H1 (cell line): ENCODE data around the gene PPP1R14B. TPM values are rescaled to one million over a fixed set of nuclear protein-coding genes. Genes with fewer than 3 reads are reported as not detected.

Source experiments
- CTCF ChIA-PET: fragments of 300-600 bp; sonication (Branson Sonifier 250); formaldehyde crosslinking; loops from one replicate; lab custom pipeline; 2021; ENCODE audit not compliant: partially characterized antibody; lab: Charles Lee
- POLR2A ChIA-PET: fragments of 300-600 bp; sonication (Branson Sonifier 250); formaldehyde crosslinking; loops from one replicate; lab custom pipeline; 2021; ENCODE audit warnings: inconsistent platforms; ENCODE audit not compliant: partially characterized antibody; lab: Charles Lee
- DNase-seq, 2 experiments: peaks; one replicate each; pipeline versions ENCODE4 v3.0.0 to v3.0.0-alpha.2; 2010 to 2022; ENCODE audit warnings: low spot score in 2 of 2, low read depth in 1 of 2, mixed read lengths in 1 of 2
- FAIRE-seq: peaks from 2 replicates; lab custom pipeline; 2011; peaks lifted over from hg19 to GRCh38; lab: Jason Lieb, UNC
- H2AFZ ChIP-seq: 2 replicates; pipeline ENCODE4 v1.8.1; 2012; ENCODE audit warnings: low read length, inconsistent platforms
- H2AK5ac ChIP-seq: 2 replicates; pipeline ENCODE4 v1.6.1; 2013; ENCODE audit warnings: low read depth, low read length
- H2BK120ac ChIP-seq: replicated peaks from 2 replicates; pipeline ENCODE3; 2013; ENCODE audit warnings: low read depth, low read length, inconsistent platforms
- H2BK12ac ChIP-seq: 2 replicates; pipeline ENCODE4 v1.6.1; 2013; ENCODE audit warnings: low read depth, low read length
- H2BK15ac ChIP-seq: 2 replicates; pipeline ENCODE4 v1.6.1; 2013; ENCODE audit warnings: low read length
- H2BK20ac ChIP-seq: 2 replicates; pipeline ENCODE4 v1.6.1; 2013; ENCODE audit warnings: low read length
- H2BK5ac ChIP-seq: 2 replicates; pipeline ENCODE4 v1.6.1; 2013; ENCODE audit warnings: low read depth, low read length
- H3K14ac ChIP-seq: 2 replicates; pipeline ENCODE4 v1.6.1; 2013; ENCODE audit warnings: inconsistent platforms; ENCODE audit not compliant: insufficient read length
- H3K18ac ChIP-seq: 2 replicates; pipeline ENCODE4 v1.6.1; 2013; ENCODE audit warnings: low read length; ENCODE audit errors: extremely low read depth
- H3K23ac ChIP-seq: 2 replicates; pipeline ENCODE4 v1.6.1; 2013; ENCODE audit warnings: inconsistent platforms; ENCODE audit not compliant: insufficient read length
- H3K23me2 ChIP-seq: 2 replicates; pipeline ENCODE4 v1.6.1; 2013; ENCODE audit warnings: low read depth, low read length
- H3K27ac ChIP-seq: 2 replicates; pipeline ENCODE4 v1.6.1; 2011; ENCODE audit warnings: low read depth, low read length, inconsistent platforms
- H3K27me3 ChIP-seq, 4 experiments: replicated peaks in 1 of 4; 1 replicate in 1 of 4; 2 replicates in 3 of 4; pipeline versions ENCODE4 v1.6.1 to v1.8.1; 2011 to 2013; ENCODE audit warnings: low read length in 3 of 4, mild to moderate bottlenecking in 3 of 4, inconsistent platforms in 2 of 4, mixed read lengths in 2 of 4, moderate library complexity in 1 of 4; ENCODE audit not compliant: control insufficient read depth in 3 of 4, insufficient read depth in 3 of 4; ENCODE audit errors: extremely low read depth in 1 of 4
- H3K36me3 ChIP-seq, 4 experiments: 2 replicates each; pipeline versions ENCODE4 v1.6.1 to v1.8.1; 2011 to 2013; ENCODE audit warnings: mild to moderate bottlenecking in 4 of 4, low read length in 3 of 4, moderate library complexity in 2 of 4, control low read depth in 1 of 4, inconsistent platforms in 1 of 4; ENCODE audit not compliant: insufficient read depth in 4 of 4, control insufficient read depth in 2 of 4
- H3K4ac ChIP-seq: replicated peaks from 2 replicates; pipeline ENCODE3; 2013; ENCODE audit warnings: low read length, low read depth, mixed read lengths, inconsistent platforms; ENCODE audit not compliant: insufficient read length
- H3K4me1 ChIP-seq, 4 experiments: replicated peaks in 1 of 4; 1 replicate in 1 of 4; 2 replicates in 3 of 4; pipeline versions ENCODE4 v1.6.1 to v1.8.1; 2011 to 2013; ENCODE audit warnings: low read length in 3 of 4, inconsistent platforms in 2 of 4, mixed read lengths in 1 of 4; ENCODE audit not compliant: insufficient read depth in 4 of 4, control insufficient read depth in 3 of 4
- H3K4me2 ChIP-seq, 2 experiments: 2 replicates each; pipeline versions ENCODE4 v1.6.1 to v1.8.1; 2011 to 2013; ENCODE audit warnings: low read depth in 2 of 2, low read length in 2 of 2, control low read depth in 1 of 2, inconsistent platforms in 1 of 2, mild to moderate bottlenecking in 1 of 2; ENCODE audit not compliant: insufficient read depth in 1 of 2
- H3K4me3 ChIP-seq, 4 experiments: fragments of 200-600, 300-600 bp in 1 of 4; sonication (generic), shearing (Covaris generic), sonication (Bioruptor Twin) in 1 of 4; 2 replicates each; pipeline versions ENCODE4 v1.5.1 to v1.8.1; 2011 to 2016; ENCODE audit warnings: low read length in 4 of 4, low read depth in 3 of 4, control low read depth in 2 of 4, inconsistent platforms in 2 of 4, mild to moderate bottlenecking in 2 of 4, mixed read lengths in 1 of 4, moderate library complexity in 1 of 4; ENCODE audit not compliant: insufficient read depth in 2 of 4; ENCODE audit errors: extremely low read depth in 1 of 4
- H3K56ac ChIP-seq: replicated peaks from 2 replicates; pipeline ENCODE3; 2013; ENCODE audit warnings: low read depth, mild to moderate bottlenecking, mixed read lengths, low read length, inconsistent platforms; ENCODE audit not compliant: insufficient read length
- H3K79me1 ChIP-seq: 2 replicates; pipeline ENCODE4 v1.6.1; 2013; ENCODE audit warnings: low read depth, low read length, control low read depth
- H3K79me2 ChIP-seq, 2 experiments: 2 replicates each; pipeline versions ENCODE4 v1.6.1 to v1.8.1; 2012 to 2013; ENCODE audit warnings: low read length in 2 of 2, mild to moderate bottlenecking in 2 of 2, inconsistent platforms in 1 of 2; ENCODE audit not compliant: insufficient read depth in 2 of 2, control insufficient read depth in 1 of 2
- H3K9ac ChIP-seq, 4 experiments: replicated peaks in 1 of 4; 1 replicate in 1 of 4; 2 replicates in 3 of 4; pipeline versions ENCODE4 v1.6.1 to v1.8.1; 2011 to 2013; ENCODE audit warnings: low read depth in 3 of 4, low read length in 3 of 4, control low read depth in 2 of 4, mild to moderate bottlenecking in 2 of 4, moderate library complexity in 2 of 4, inconsistent platforms in 1 of 4; ENCODE audit errors: extremely low read depth in 1 of 4
- H3K9me3 ChIP-seq, 2 experiments: 2 replicates each; pipeline versions ENCODE4 v1.6.1 to v1.8.1; 2012 to 2013; ENCODE audit warnings: mild to moderate bottlenecking in 2 of 2, moderate library complexity in 2 of 2, control low read depth in 1 of 2, inconsistent platforms in 1 of 2, low read depth in 1 of 2, low read length in 1 of 2, mixed read lengths in 1 of 2; ENCODE audit not compliant: insufficient read depth in 2 of 2
- H4K20me1 ChIP-seq, 2 experiments: replicated peaks in 1 of 2; 2 replicates each; pipeline versions ENCODE3 to v1.8.1; 2011 to 2013; ENCODE audit warnings: inconsistent platforms in 2 of 2, low read length in 2 of 2, mild to moderate bottlenecking in 1 of 2; ENCODE audit not compliant: insufficient read depth in 2 of 2, control insufficient read depth in 1 of 2
- H4K5ac ChIP-seq: 2 replicates; pipeline ENCODE4 v1.6.1; 2013; ENCODE audit warnings: low read length, low read depth, mixed read lengths, inconsistent platforms; ENCODE audit not compliant: insufficient read length
- H4K8ac ChIP-seq: 2 replicates; pipeline ENCODE4 v1.8.0; 2013; ENCODE audit warnings: mild to moderate bottlenecking, moderate library complexity, low read length, inconsistent platforms; ENCODE audit not compliant: insufficient read depth; ENCODE audit errors: extremely low read depth
- H4K91ac ChIP-seq: replicated peaks from 2 replicates; pipeline ENCODE3; 2013; ENCODE audit warnings: low read length, mixed read lengths, inconsistent platforms; ENCODE audit not compliant: insufficient read length
- BRCA1 ChIP-seq: IDR thresholded peaks from 2 replicates; pipeline ENCODE4 v1.6.1; 2012; ENCODE audit warnings: low read depth, low read length, improper control_type of control experiment
- KDM4A ChIP-seq: IDR thresholded peaks from one replicate; pipeline ENCODE4 v1.7.1; 2012; ENCODE audit warnings: low read depth, mild to moderate bottlenecking, moderate library complexity, low read length, inconsistent platforms; ENCODE audit not compliant: severe bottlenecking
- SAP30 ChIP-seq: fragments of 300-600 bp; sonication (generic); IDR thresholded peaks from 2 replicates; pipeline ENCODE4 v1.7.1; 2012; ENCODE audit warnings: low read length, moderate library complexity, mild to moderate bottlenecking, inconsistent platforms; ENCODE audit not compliant: insufficient read depth, insufficient replicate concordance
- TAF7 ChIP-seq: optimal IDR thresholded peaks from 2 replicates; pipeline ENCODE3; 2011; ENCODE audit warnings: low read depth, mild to moderate bottlenecking, inconsistent platforms, low read length, moderate library complexity, borderline replicate concordance
- TBP ChIP-seq: IDR thresholded peaks from 2 replicates; pipeline ENCODE4 v1.6.1; 2011; ENCODE audit warnings: low read depth, low read length, improper control_type of control experiment
- TCF12 ChIP-seq: IDR thresholded peaks from 2 replicates; pipeline ENCODE4 v1.6.1; 2011; ENCODE audit warnings: low read depth, mild to moderate bottlenecking, low read length
- WGBS, 2 experiments: shearing (Covaris generic) in 1 of 2; methylation state at CpG; one replicate each; pipeline versions ENCODE4 v1.1.6 to v1.1.7; 2013 to 2015; ENCODE audit warnings: low lambda C conversion rate in 2 of 2, mixed read lengths in 2 of 2, inconsistent platforms in 1 of 2, low coverage in 1 of 2, missing lambda C conversion rate in 1 of 2; ENCODE audit not compliant: insufficient replicate concordance in 2 of 2, insufficient coverage in 1 of 2, insufficient read length in 1 of 2; ENCODE audit errors: extremely low coverage in 1 of 2, missing lambda C conversion rate in 1 of 2; 5-methylcytosine and 5-hydroxymethylcytosine counted together
- polyA plus RNA-seq, 7 experiments: library from polyadenylated mRNA; depleted of rRNA in 3 of 7; stranded (reverse) in 5 of 7; unstranded in 2 of 7; fragments of >200 nt in 5 of 7; fragments of 200-250 nt in 2 of 7; gene quantifications; 1 replicate in 5 of 7; 2 replicates in 1 of 7; 4 replicates in 1 of 7; pipeline versions ENCODE4 v1.2.1 to v1.2.3, GENCODE V29; 2011 to 2013; ENCODE audit warnings: missing spikeins in 2 of 7, mixed read lengths in 2 of 7
- total RNA-seq: library from RNA; stranded (reverse); fragmentation: NEBNext Ultra II Directional; extraction: Animal tissue kit (Norgen Biotek cat#: 25700); gene quantifications from 2 replicates; pipeline ENCODE4 v1.2.1, GENCODE V29; 2021
- TF ChIP-seq, protein P1 (sequence below), 3 experiments: IDR thresholded peaks; 1 replicate in 2 of 3; 2 replicates in 1 of 3; pipeline versions ENCODE4 v1.5.1 to v1.6.1; 2011; ENCODE audit warnings: low read length in 3 of 3, mild to moderate bottlenecking in 3 of 3, inconsistent platforms in 2 of 3, low read depth in 1 of 3, moderate library complexity in 1 of 3; ENCODE audit not compliant: insufficient read depth in 1 of 3; ENCODE audit errors: control extremely low read depth in 1 of 3

Gene PPP1R14B
- total and polyA plus RNA-seq, 2 of the 8 experiments (the other 6 are each of a cell fraction or from before 2014, with no cell fraction given): 265 to 419 TPM

DNA sequence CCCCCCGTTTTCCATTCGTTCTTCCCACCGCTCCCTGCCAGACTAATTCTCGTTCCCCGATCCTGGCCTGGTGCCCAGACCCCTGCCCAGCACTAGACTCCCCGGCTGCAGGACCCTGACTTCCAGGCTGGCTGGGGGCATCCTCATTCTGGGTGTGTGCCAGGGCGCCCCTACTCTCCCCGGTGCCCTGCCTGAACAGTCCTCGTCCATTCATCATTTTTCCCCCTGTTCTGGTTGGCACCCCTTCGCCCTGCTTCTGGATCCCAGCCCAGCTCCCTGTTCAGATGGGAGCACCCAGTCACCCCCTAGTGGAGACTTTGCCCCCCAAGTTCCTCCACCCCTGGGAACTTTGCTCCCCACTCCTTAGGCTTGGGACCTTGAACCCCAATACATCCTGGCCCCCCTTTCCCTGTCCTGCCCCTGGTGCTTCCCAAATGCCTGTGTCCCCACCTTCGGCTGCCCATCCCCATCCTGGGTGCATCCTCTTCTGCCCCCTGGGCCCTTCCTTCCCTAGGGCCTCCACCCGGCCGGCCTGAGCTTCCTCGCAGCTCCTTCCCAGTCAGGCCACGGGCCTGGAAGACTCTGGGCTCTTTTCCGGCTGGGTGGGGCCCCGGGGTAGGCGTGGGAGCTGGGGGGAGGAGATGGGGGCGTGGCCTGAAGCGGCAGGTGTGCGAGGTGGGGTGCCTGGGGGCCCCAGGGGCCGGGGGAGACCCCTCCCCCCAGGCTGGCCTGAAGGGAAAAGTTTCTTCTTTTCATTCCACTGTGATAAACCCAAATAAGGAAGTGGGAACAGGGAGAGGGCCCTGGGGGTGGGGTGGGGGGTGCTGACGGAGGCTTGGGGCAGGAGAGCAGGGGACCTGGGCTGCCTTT lies 5.5 kb upstream of the PPP1R14B start:
- H3K56ac ChIP-seq: peak overlapping the region; percentile 9
- H3K4me2 ChIP-seq: peak overlapping the region; percentile 73 to 88
- H4K20me1 ChIP-seq: peaks cover 6 to 17% of the 10 kb centered on the region in 2 experiments
- H4K8ac ChIP-seq: no peak overlapping the region
- peaks cover 8 to 28% (median 17%) of the 10 kb centered on the region in 4 experiments for H3K36me3 ChIP-seq
- FAIRE-seq (no peak), DNase-seq (peak in 1 of 2 experiments; percentile 68)
- H3K23me2 ChIP-seq: peaks cover 10% of the 10 kb centered on the region; the same call in 1 of the 2 replicates
- H4K91ac ChIP-seq: peak overlapping the region; percentile 31
- H3K79me1 ChIP-seq: peaks cover 2% of the 10 kb centered on the region; the same call in 1 of the 2 replicates
- no peak overlapping the region for H2BK15ac ChIP-seq
- H4K5ac ChIP-seq: peak overlapping the region; percentile 27
- H3K9ac ChIP-seq: peak overlapping the region; percentile 54 to 62 (median 60); a peak in 6 of 7 replicates
- POLR2A ChIA-PET: interaction anchor here (0.9 to 13.1 kb wide), 13 partner anchors 10 to 1411 kb away, joined by 3 to 352 read pairs (median 9); partner anchors contain the start of genes DNAJC4, ESRRA, FKBP2 and NUDT22
- peaks cover 0 to 23% of the 10 kb centered on the region in 2 experiments; a peak in 1 of 4 replicates for H3K79me2 ChIP-seq
- H3K9me3 ChIP-seq: no peaks in the 10 kb centered on the region
- H3K18ac ChIP-seq: peak overlapping the region; percentile 99
- no peak overlapping the region for H2BK12ac ChIP-seq
- H3K27ac ChIP-seq: 0 out of 2 replicates have a peak overlapping the region, but pooled peaks have one; percentile 22
- H2AFZ ChIP-seq: no peak overlapping the region
- CTCF ChIA-PET: interaction anchor here (0.6 to 10.0 kb wide), 18 partner anchors 14 to 1660 kb away, joined by 3 to 102 read pairs (median 6); partner anchors contain the start of genes CATSPERZ, FERMT3, NUDT22 and TRPT1
- H3K4me3 ChIP-seq: peak overlapping the region; percentile 73 to 86 (median 76)
- H3K14ac ChIP-seq: no peak overlapping the region
- WGBS, 2 experiments: 5% methylated on average over 16 of the region's 23 CpGs; no CpG with 5 or more reads in 1 of the 2 experiments
- no peak overlapping the region for H2BK120ac ChIP-seq
- no peak overlapping the region for H3K23ac ChIP-seq
- H3K27me3 ChIP-seq: no peaks in the 10 kb centered on the region
- H2BK20ac ChIP-seq: no peak overlapping the region
- H2AK5ac ChIP-seq: no peak overlapping the region
- no peak overlapping the region; the same call in 1 of the 2 replicates for H2BK5ac ChIP-seq
- H3K4me1 ChIP-seq: peaks cover 0 to 40% (median 34%) of the 10 kb centered on the region in 4 experiments; a peak in 6 of 7 replicates
- H3K4ac ChIP-seq: no peak overlapping the region
- TF ChIP-seq KDM4A (peak; percentile 21), BRCA1 (no peak), TAF7 (peak; percentile 62), TCF12 (0 out of 2 replicates have a peak, but pooled peaks have one; percentile 41), SAP30 (peak; percentile 55), TBP (0 out of 2 replicates have a peak, but pooled peaks have one; percentile 9)
- TF ChIP-seq, protein P1, sequence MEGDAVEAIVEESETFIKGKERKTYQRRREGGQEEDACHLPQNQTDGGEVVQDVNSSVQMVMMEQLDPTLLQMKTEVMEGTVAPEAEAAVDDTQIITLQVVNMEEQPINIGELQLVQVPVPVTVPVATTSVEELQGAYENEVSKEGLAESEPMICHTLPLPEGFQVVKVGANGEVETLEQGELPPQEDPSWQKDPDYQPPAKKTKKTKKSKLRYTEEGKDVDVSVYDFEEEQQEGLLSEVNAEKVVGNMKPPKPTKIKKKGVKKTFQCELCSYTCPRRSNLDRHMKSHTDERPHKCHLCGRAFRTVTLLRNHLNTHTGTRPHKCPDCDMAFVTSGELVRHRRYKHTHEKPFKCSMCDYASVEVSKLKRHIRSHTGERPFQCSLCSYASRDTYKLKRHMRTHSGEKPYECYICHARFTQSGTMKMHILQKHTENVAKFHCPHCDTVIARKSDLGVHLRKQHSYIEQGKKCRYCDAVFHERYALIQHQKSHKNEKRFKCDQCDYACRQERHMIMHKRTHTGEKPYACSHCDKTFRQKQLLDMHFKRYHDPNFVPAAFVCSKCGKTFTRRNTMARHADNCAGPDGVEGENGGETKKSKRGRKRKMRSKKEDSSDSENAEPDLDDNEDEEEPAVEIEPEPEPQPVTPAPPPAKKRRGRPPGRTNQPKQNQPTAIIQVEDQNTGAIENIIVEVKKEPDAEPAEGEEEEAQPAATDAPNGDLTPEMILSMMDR (IDR thresholded peaks at IDR 0.05; ENCODE audit: control extremely low read depth in 1 of 3, insufficient read depth in 1 of 3, low read depth in 1 of 3, low read length in 3 of 3): peak in 1 of 3 experiments; percentile 36; a peak in 1 of 4 replicates
